Activated naive CD8-positive, alpha-beta T cell treated with anti-CD3 and anti-CD28 coated beads for 36 hours (primary cell): ENCODE measurements around the gene NRSN1. TPM values are rescaled to one million over a fixed set of nuclear protein-coding genes. Genes with fewer than 3 reads are reported as not detected.

Experiments used
- DNase-seq: peaks from one replicate; pipeline ENCODE4 v3.0.0; 2021
- H3K27ac Mint-ChIP-seq: one replicate; pipeline ENCODE4 v1.8.0; 2022; ENCODE audit warnings: mild to moderate bottlenecking, moderate library complexity, mixed read lengths
- H3K27me3 Mint-ChIP-seq: one replicate; pipeline ENCODE4 v1.8.0; 2022; ENCODE audit warnings: mild to moderate bottlenecking, mixed read lengths
- H3K36me3 Mint-ChIP-seq: one replicate; pipeline ENCODE4 v1.8.0; 2021; ENCODE audit warnings: mild to moderate bottlenecking, mixed read lengths
- H3K4me1 Mint-ChIP-seq: one replicate; pipeline ENCODE4 v1.8.0; 2021; ENCODE audit warnings: mixed read lengths
- H3K4me3 Mint-ChIP-seq: one replicate; pipeline ENCODE4 v1.8.0; 2022; ENCODE audit warnings: mild to moderate bottlenecking, moderate library complexity, mixed read lengths
- H3K9me3 Mint-ChIP-seq: one replicate; pipeline ENCODE4 v1.8.0; 2022; ENCODE audit warnings: mixed read lengths
- total RNA-seq, 2 experiments: library from RNA; stranded (reverse); gene quantifications; one replicate each; pipeline ENCODE4 v1.2.3, GENCODE V29; 2021

The NRSN1 gene
- total RNA-seq, 2 experiments from 2014 or later: not detected

GRCh38 chr6:24152014-24152413 lies 26.0 kb downstream of the NRSN1 start:
- DNase-seq: no peak
- H3K27ac Mint-ChIP-seq: no peak overlapping the region

GRCh38 chr6:24154121-24154520 lies 28.1 kb downstream of the NRSN1 start:
- Mint-ChIP-seq H3K27ac (no peak overlapping the region), H3K9me3 (peaks cover 5% of the 10 kb centered on the region), H3K27me3 (peaks cover 15% of the 10 kb centered on the region), H3K4me1 (no peaks in the 10 kb centered on the region), H3K36me3 (no peaks in the 10 kb centered on the region), H3K4me3 (no peak overlapping the region)
- no peak for DNase-seq

More at GRCh38 chr6:24152014-24152413, 26.0 kb downstream of the NRSN1 start:
- H3K27me3 Mint-ChIP-seq: peaks cover 26% of the 10 kb centered on the region
- H3K4me3 Mint-ChIP-seq: no peak overlapping the region
- peaks cover 5% of the 10 kb centered on the region for H3K9me3 Mint-ChIP-seq
- no peaks in the 10 kb centered on the region for H3K4me1 Mint-ChIP-seq
- H3K36me3 Mint-ChIP-seq: no peaks in the 10 kb centered on the region

- H3K9me3 Mint-ChIP-seq: no peaks in the 10 kb centered on the region
- no peaks in the 10 kb centered on the region for H3K4me1 Mint-ChIP-seq
- H3K27me3 Mint-ChIP-seq: peaks cover 4% of the 10 kb centered on the region
- no peak overlapping the region for H3K4me3 Mint-ChIP-seq
- DNase-seq: no peak
- no peaks in the 10 kb centered on the region for H3K36me3 Mint-ChIP-seq
- no peak overlapping the region for H3K27ac Mint-ChIP-seq
These were observed 31.9 kb downstream of the NRSN1 start for GRCh38 chr6:24157886-24158285.

- Mint-ChIP-seq H3K9me3 (no peaks in the 10 kb centered on the region), H3K27me3 (peaks cover 4% of the 10 kb centered on the region), H3K27ac (no peak overlapping the region), H3K4me3 (no peak overlapping the region), H3K4me1 (no peaks in the 10 kb centered on the region), H3K36me3 (no peaks in the 10 kb centered on the region)
- DNase-seq: no peak
These were observed 57.6 kb downstream of the NRSN1 start for GRCh38 chr6:24183584-24183983.

GRCh38 chr6:24186349-24186748 lies 60.3 kb downstream of the NRSN1 start:
- Mint-ChIP-seq H3K27ac (no peak overlapping the region), H3K4me1 (no peaks in the 10 kb centered on the region), H3K36me3 (no peaks in the 10 kb centered on the region), H3K4me3 (no peak overlapping the region), H3K27me3 (peaks cover 11% of the 10 kb centered on the region), H3K9me3 (no peaks in the 10 kb centered on the region)
- no peak for DNase-seq

- DNase-seq: no peak
- Mint-ChIP-seq H3K36me3 (no peaks in the 10 kb centered on the region), H3K27me3 (peaks cover 24% of the 10 kb centered on the region), H3K27ac (no peak overlapping the region), H3K4me1 (no peaks in the 10 kb centered on the region), H3K4me3 (no peak overlapping the region), H3K9me3 (no peaks in the 10 kb centered on the region)
These were observed 62.1 kb downstream of the NRSN1 start for GRCh38 chr6:24187965-24188577.

GRCh38 chr6:24188578-24189080 lies 62.6 kb downstream of the NRSN1 start:
- no peak for DNase-seq
- Mint-ChIP-seq H3K4me3 (no peak overlapping the region), H3K27me3 (peaks cover 27% of the 10 kb centered on the region), H3K4me1 (no peaks in the 10 kb centered on the region), H3K36me3 (no peaks in the 10 kb centered on the region), H3K9me3 (no peaks in the 10 kb centered on the region), H3K27ac (no peak overlapping the region)

- H3K4me1 Mint-ChIP-seq: no peaks in the 10 kb centered on the region
- no peak for DNase-seq
- no peak overlapping the region for H3K4me3 Mint-ChIP-seq
- no peaks in the 10 kb centered on the region for H3K36me3 Mint-ChIP-seq
- no peaks in the 10 kb centered on the region for H3K9me3 Mint-ChIP-seq
- peaks cover 33% of the 10 kb centered on the region for H3K27me3 Mint-ChIP-seq
- no peak overlapping the region for H3K27ac Mint-ChIP-seq
These were observed 65.3 kb downstream of the NRSN1 start for GRCh38 chr6:24191346-24191745.

- no peak for DNase-seq
- no peak overlapping the region for H3K4me3 Mint-ChIP-seq
- H3K27ac Mint-ChIP-seq: no peak overlapping the region
- H3K36me3 Mint-ChIP-seq: no peaks in the 10 kb centered on the region
- peaks cover 38% of the 10 kb centered on the region for H3K27me3 Mint-ChIP-seq
- no peaks in the 10 kb centered on the region for H3K9me3 Mint-ChIP-seq
- H3K4me1 Mint-ChIP-seq: no peaks in the 10 kb centered on the region
These were observed 67.3 kb downstream of the NRSN1 start for GRCh38 chr6:24193364-24193763.

GRCh38 chr6:24194978-24195700 lies 69.1 kb downstream of the NRSN1 start:
- DNase-seq: no peak
- no peaks in the 10 kb centered on the region for H3K4me1 Mint-ChIP-seq

GRCh38 chr6:24195836-24196597 lies 70.0 kb downstream of the NRSN1 start:
- no peak for DNase-seq

More at GRCh38 chr6:24194978-24195700, 69.1 kb downstream of the NRSN1 start:
- Mint-ChIP-seq H3K9me3 (no peaks in the 10 kb centered on the region), H3K27me3 (peaks cover 37% of the 10 kb centered on the region), H3K27ac (no peak overlapping the region), H3K36me3 (no peaks in the 10 kb centered on the region), H3K4me3 (no peak overlapping the region)

More at GRCh38 chr6:24195836-24196597, 70.0 kb downstream of the NRSN1 start:
- H3K36me3 Mint-ChIP-seq: no peaks in the 10 kb centered on the region
- H3K27me3 Mint-ChIP-seq: peaks cover 38% of the 10 kb centered on the region
- no peaks in the 10 kb centered on the region for H3K9me3 Mint-ChIP-seq
- no peaks in the 10 kb centered on the region for H3K4me1 Mint-ChIP-seq
- H3K27ac Mint-ChIP-seq: no peak overlapping the region
- no peak overlapping the region for H3K4me3 Mint-ChIP-seq

Other genes with a start within 250 kb of the NRSN1 start
- under 1 TPM in 1 of 2 experiments, not detected in 1; 0.04 TPM for gene DCDC2, start 231.8 kb downstream of the NRSN1 start, total RNA-seq